HepG2 (cell line): ENCODE results near the gene BPI. TPM values are rescaled to one million over a fixed set of nuclear protein-coding genes. Genes with fewer than 3 reads are reported as not detected.

Source experiments
- AHR ChIP-seq: IDR thresholded peaks from 2 replicates; pipeline ENCODE4 v1.6.1; 2018; ENCODE audit warnings: missing genetic modification reagents, missing compliant biosample characterization
- ARNT ChIP-seq: fragments of 450-650 bp; IDR thresholded peaks from 2 replicates; pipeline ENCODE4 v1.6.1; 2017
- EEA1 ChIP-seq: sonication (generic); formaldehyde crosslinking; IDR thresholded peaks from 2 replicates; pipeline ENCODE4 v1.5.1; 2020; ENCODE audit warnings: mild to moderate bottlenecking, missing genetic modification reagents, borderline replicate concordance
- EHMT2 ChIP-seq: fragments of 200-600 bp; sonication (generic); IDR thresholded peaks from 2 replicates; pipeline ENCODE4 v1.7.0; 2017; ENCODE audit warnings: antibody characterized with exemption, low read depth, low read length, borderline replicate concordance
- GATAD2A ChIP-seq: IDR thresholded peaks from 2 replicates; pipeline ENCODE4 v1.6.1; 2016
- RNF2 ChIP-seq: fragments of 450-650 bp; conservative IDR thresholded peaks from 2 replicates; pipeline ENCODE4 v1.6.1; 2016; ENCODE audit warnings: low read depth
- SMAD9 ChIP-seq: sonication (generic); formaldehyde crosslinking; IDR thresholded peaks from 2 replicates; pipeline ENCODE4 v1.5.1; 2020; ENCODE audit warnings: mild to moderate bottlenecking, missing genetic modification reagents
- SRSF4 ChIP-seq: fragments of 200-400 bp; formaldehyde crosslinking; IDR thresholded peaks from one replicate; pipeline ENCODE4 v1.6.1; 2018; ENCODE audit warnings: mild to moderate bottlenecking, low read depth, low read length, moderate library complexity; ENCODE audit not compliant: poor library complexity, severe bottlenecking
- TEAD2 ChIP-seq: sonication (generic); formaldehyde crosslinking; IDR thresholded peaks from 2 replicates; pipeline ENCODE4 v1.9.0; 2021; ENCODE audit warnings: missing genetic modification reagents
- TOPORS ChIP-seq: sonication (generic); formaldehyde crosslinking; IDR thresholded peaks from 2 replicates; pipeline ENCODE4 v1.8.0; 2023; ENCODE audit warnings: mild to moderate bottlenecking, missing genetic modification reagents
- ZHX2 ChIP-seq, 2 experiments: sonication (generic) in 1 of 2; formaldehyde crosslinking in 1 of 2; IDR thresholded peaks; 2 replicates each; pipeline versions ENCODE4 v1.6.1 to v1.9.0; 2014 to 2022; ENCODE audit warnings: antibody characterized with exemption in 1 of 2, borderline replicate concordance in 1 of 2, inconsistent platforms in 1 of 2, low read depth in 1 of 2, missing genetic modification reagents in 1 of 2
- ZMAT3 ChIP-seq: sonication (generic); formaldehyde crosslinking; conservative IDR thresholded peaks from 2 replicates; pipeline ENCODE4 v1.7.0; 2021; ENCODE audit warnings: missing genetic modification reagents
- ZNF142 ChIP-seq: sonication (generic); formaldehyde crosslinking; IDR thresholded peaks from 2 replicates; pipeline ENCODE4 v1.4.0; 2020; ENCODE audit warnings: missing genetic modification reagents
- ZNF18 ChIP-seq: sonication (generic); formaldehyde crosslinking; IDR thresholded peaks from 2 replicates; pipeline ENCODE4 v1.8.0; 2022; ENCODE audit warnings: mild to moderate bottlenecking, missing genetic modification reagents; ENCODE audit not compliant: insufficient replicate concordance
- ZNF253 ChIP-seq: sonication (generic); formaldehyde crosslinking; IDR thresholded peaks from 2 replicates; pipeline ENCODE4 v1.8.0; 2022; ENCODE audit warnings: mild to moderate bottlenecking, missing genetic modification reagents, borderline replicate concordance
- polyA plus RNA-seq, 8 experiments: library from polyadenylated mRNA; depleted of rRNA in 3 of 8; stranded (reverse) in 7 of 8; unstranded in 1 of 8; fragments of >200 nt; fragmentation: Illumina TruSeq in 4 of 8; extraction: Trizol in 4 of 8; gene quantifications; 2 replicates each; pipeline versions ENCODE4 v1.2.1 to v1.2.3, GENCODE V29; 2011 to 2016; ENCODE audit warnings: low read depth in 4 of 8, missing spikeins in 1 of 8, mixed read lengths in 1 of 8; ENCODE audit not compliant: insufficient read depth in 1 of 8
- total RNA-seq, 5 experiments: library from RNA; depleted of rRNA; stranded (reverse); fragments of >200 nt; fragmentation: Illumina TruSeq; extraction: Trizol; gene quantifications; 2 replicates each; pipeline ENCODE4 v1.2.3, GENCODE V29; 2016; ENCODE audit warnings: low read depth in 1 of 5

The BPI gene
- total and polyA plus RNA-seq, 2 of the 13 experiments (the other 11 are each of a cell fraction or from before 2014, with no cell fraction given), result not detected

- TF ChIP-seq ZHX2 (IDR thresholded peaks at IDR 0.05; ENCODE audit: low read depth) (no peak), ZHX2 (CRISPR knock-in tag; IDR thresholded peaks at IDR 0.05; ENCODE audit: borderline replicate concordance) (no peak), ZNF18 (CRISPR knock-in tag) (no peak), SMAD9 (CRISPR knock-in tag) (no peak), SRSF4 (no peak), ZMAT3 (CRISPR knock-in tag) (no peak), AHR (no peak), RNF2 (no peak), EHMT2 (no peak), ZNF142 (CRISPR knock-in tag) (no peak), TEAD2 (CRISPR knock-in tag) (no peak), EEA1 (CRISPR knock-in tag) (no peak), ARNT (no peak), GATAD2A (no peak), ZNF253 (no peak), TOPORS (CRISPR knock-in tag) (peak; percentile 79; the same call in 1 of the 2 replicates)
Measured at GRCh38 chr20:38337561-38338140, 33.7 kb downstream of the BPI start (continued).
